HG02973 (cell line): ENCODE data around the gene SLC6A8.
"Not testable (repeated sequence)": the region's sequence is repeated elsewhere in the genome, so short reads cannot be mapped to it uniquely, and the experiment has no call there.

Experiments used
- ATAC-seq: cut with Tn5 transposase; IDR thresholded peaks from one replicate; pipeline ENCODE4 v1.9.1; 2021; ENCODE audit warnings: moderate library complexity; ENCODE audit not compliant: unreplicated experiment

Gene SLC6A8

GRCh38 chrX:153743468-153744209, 55.9 kb downstream of the SLC6A8 start:
- ATAC-seq: not testable (repeated sequence)

- ATAC-seq: no peak
Observed at GRCh38 chrX:153744210-153745066, 56.7 kb downstream of the SLC6A8 start.

- not testable (repeated sequence) for ATAC-seq
Observed at GRCh38 chrX:153745067-153745433, 57.3 kb downstream of the SLC6A8 start.
